GM12878 (cell line): Measurements from ENCODE around the gene SFT2D1. TPM values are rescaled to one million over a fixed set of nuclear protein-coding genes. Genes with fewer than 3 reads are reported as not detected.

Source experiments
- ATAC-seq: fragments of 200-7000 bp; cut with Tn5 transposase; 3 replicates; pipeline ENCODE4 v1.9.1; 2020; ENCODE audit warnings: mild to moderate bottlenecking, moderate library complexity
- BruUV-seq: library from RNA; stranded (reverse); fragments of 400-500 nt; replicated peaks from 2 replicates; lab custom pipeline; 2021; lab: Mats Ljungman, UMichigan
- CTCF ChIA-PET: fragments of 300-600 bp; sonication (Branson Sonifier 250); formaldehyde crosslinking; extraction: SDS; loops from one replicate; lab custom pipeline; 2021; ENCODE audit warnings: inconsistent platforms; lab: Yijun Ruan, JAX
- POLR2A ChIA-PET: fragments of 350-600 bp; formaldehyde crosslinking; extraction: SDS; loops from one replicate; lab custom pipeline; 2021; ENCODE audit warnings: inconsistent platforms; lab: Charles Lee
- RAD21 ChIA-PET: fragments of 300-600 bp; sonication (Branson Sonifier 250); formaldehyde crosslinking; loops from one replicate; lab custom pipeline; 2023; ENCODE audit warnings: antibody characterized with exemption; ENCODE audit not compliant: unreplicated experiment; lab: Charles Lee
- SMC1A ChIA-PET: fragments of 300-600 bp; sonication (Branson Sonifier 250); formaldehyde crosslinking; loops from one replicate; lab custom pipeline; 2023; ENCODE audit not compliant: unreplicated experiment, uncharacterized antibody; lab: Charles Lee
- DNase-seq: peaks from one replicate; pipeline ENCODE4 v3.0.0-alpha.2; 2011; ENCODE audit warnings: low read depth, low spot score
- FAIRE-seq: peaks from 3 replicates; lab custom pipeline; 2011; peaks lifted over from hg19 to GRCh38; lab: Jason Lieb, UNC
- H2AFZ ChIP-seq: 2 replicates; pipeline ENCODE4 v1.6.0; 2011; ENCODE audit warnings: low read depth, low read length, control low read depth; ENCODE audit not compliant: control insufficient read depth
- H3K27ac ChIP-seq: 2 replicates; pipeline ENCODE4 v1.5.1; 2011; ENCODE audit warnings: control low read depth; ENCODE audit not compliant: control insufficient read depth, insufficient read depth
- H3K27me3 ChIP-seq, 2 experiments: replicated peaks in 1 of 2; 2 replicates each; pipeline versions ENCODE4 v1.6.0 to v1.6.1; 2011; ENCODE audit warnings: low read length in 1 of 2; ENCODE audit not compliant: control insufficient read depth in 2 of 2, insufficient read depth in 2 of 2
- H3K36me3 ChIP-seq, 2 experiments: 2 replicates each; pipeline ENCODE4 v1.5.1; 2011; ENCODE audit warnings: low read length in 1 of 2; ENCODE audit not compliant: control insufficient read depth in 2 of 2, insufficient read depth in 2 of 2
- H3K4me1 ChIP-seq: 2 replicates; pipeline ENCODE4 v1.6.1; 2011; ENCODE audit warnings: mild to moderate bottlenecking, low read length, moderate library complexity, mixed read lengths; ENCODE audit not compliant: control insufficient read depth, insufficient read depth
- H3K4me2 ChIP-seq: 2 replicates; pipeline ENCODE4 v1.6.0; 2011; ENCODE audit warnings: control low read depth; ENCODE audit not compliant: control insufficient read depth, insufficient read depth
- H3K4me3 ChIP-seq: fragments of 200-600 bp; sonication (generic); 2 replicates; pipeline ENCODE4 v1.5.1; 2016
- H3K79me2 ChIP-seq: 2 replicates; pipeline ENCODE4 v1.6.0; 2011; ENCODE audit warnings: low read length; ENCODE audit not compliant: control insufficient read depth, insufficient read depth
- H3K9ac ChIP-seq: 2 replicates; pipeline ENCODE4 v1.8.0; 2011; ENCODE audit warnings: low read length, control low read depth, mixed read lengths; ENCODE audit not compliant: control insufficient read depth, insufficient read depth
- H3K9me3 ChIP-seq: replicated peaks from 3 replicates; pipeline ENCODE4 v1.5.1; 2011; ENCODE audit warnings: mild to moderate bottlenecking, low read length; ENCODE audit not compliant: control insufficient read depth, insufficient read depth
- H4K20me1 ChIP-seq: 2 replicates; pipeline ENCODE4 v1.6.0; 2011; ENCODE audit not compliant: control insufficient read depth, insufficient read depth
- CBX3 ChIP-seq: fragments of 200-600 bp; sonication (generic); IDR thresholded peaks from 2 replicates; pipeline ENCODE4 v1.6.1; 2016; ENCODE audit warnings: low read depth, borderline replicate concordance
- CEBPB ChIP-seq, 2 experiments: fragments of 150-350 bp in 1 of 2; IDR thresholded peaks; 2 replicates each; pipeline ENCODE4 v1.6.1; 2012 to 2014; ENCODE audit warnings: low read depth in 2 of 2, low read length in 2 of 2, borderline replicate concordance in 1 of 2, inconsistent platforms in 1 of 2
- FOS ChIP-seq: IDR thresholded peaks from 3 replicates; pipeline ENCODE4 v1.6.1; 2011; ENCODE audit warnings: borderline replicate concordance; ENCODE audit not compliant: insufficient read length; ENCODE audit errors: extremely low read depth
- GABPA ChIP-seq: IDR thresholded peaks from 2 replicates; pipeline ENCODE4 v1.6.1; 2014; ENCODE audit warnings: antibody characterized with exemption, low read depth, mild to moderate bottlenecking, inconsistent platforms
- HDGF ChIP-seq: fragments of 450-650 bp; IDR thresholded peaks from 2 replicates; pipeline ENCODE4 v1.6.1; 2016; ENCODE audit warnings: antibody characterized with exemption
- JUND ChIP-seq: IDR thresholded peaks from 2 replicates; pipeline ENCODE4 v1.6.1; 2012; ENCODE audit warnings: low read depth, mild to moderate bottlenecking, low read length, improper control_type of control experiment, moderate library complexity
- KAT2A ChIP-seq: conservative IDR thresholded peaks from 2 replicates; pipeline ENCODE4 v1.6.1; 2011; ENCODE audit warnings: low read depth, low read length; ENCODE audit not compliant: control insufficient read depth
- STAT1 ChIP-seq: fragments of 450-650 bp; conservative IDR thresholded peaks from 2 replicates; pipeline ENCODE4 v1.6.1; 2014; ENCODE audit warnings: antibody characterized with exemption, mild to moderate bottlenecking
- USF2 ChIP-seq: IDR thresholded peaks from 2 replicates; pipeline ENCODE4 v1.6.1; 2011; ENCODE audit warnings: low read depth, low read length, improper control_type of control experiment, borderline replicate concordance
- WGBS: methylation state at CpG from one replicate; pipeline ENCODE4 v1.1.6; 2016; ENCODE audit warnings: low lambda C conversion rate; ENCODE audit not compliant: insufficient replicate concordance, insufficient coverage; ENCODE audit errors: missing lambda C conversion rate; 5-methylcytosine and 5-hydroxymethylcytosine counted together
- in situ Hi-C: fragments of 300-500 bp; cut with MboI; formaldehyde crosslinking; loops from 9 replicates; pipeline ENCODE4 v1.14.3; 2018; ENCODE audit warnings: mixed read lengths
- intact Hi-C: fragments of 100-400 bp; cut with micrococcal nuclease; formaldehyde crosslinking; loops from one replicate; pipeline ENCODE4 v1.14.2; 2022; ENCODE audit not compliant: unreplicated experiment
- polyA plus RNA-seq, 11 experiments: library from polyadenylated mRNA; depleted of rRNA in 4 of 11; unstranded in 6 of 11; stranded (reverse) in 5 of 11; fragments of >200 nt; fragmentation: Nextera tagmentation in 4 of 11; fragmentation: Illumina TruSeq in 1 of 11; extraction: Ambion mirVana in 4 of 11; extraction: Trizol in 1 of 11; gene quantifications; 1 replicate in 1 of 11; 2 replicates in 10 of 11; pipeline versions ENCODE4 v1.2.1 to v1.2.3, GENCODE V29; 2011 to 2016; ENCODE audit warnings: inconsistent platforms in 2 of 11, missing spikeins in 2 of 11, low read depth in 1 of 11
- total RNA-seq, 4 experiments: library from RNA; depleted of rRNA in 3 of 4; stranded (reverse); fragments of >200 nt in 3 of 4; fragmentation: Illumina TruSeq in 1 of 4; extraction: Trizol in 1 of 4; gene quantifications; 2 replicates each; pipeline versions ENCODE4 v1.2.1 to v1.2.3, GENCODE V29; 2013 to 2021
- TF ChIP-seq, protein P1 (sequence below), 3 experiments: IDR thresholded peaks in 2 of 3; conservative IDR thresholded peaks in 1 of 3; 2 replicates each; pipeline ENCODE4 v1.5.1; 2011; ENCODE audit warnings: low read depth in 3 of 3, low read length in 3 of 3, mild to moderate bottlenecking in 3 of 3, control low read depth in 2 of 3, moderate library complexity in 2 of 3, inconsistent platforms in 1 of 3, mixed read lengths in 1 of 3; ENCODE audit not compliant: control insufficient read depth in 2 of 3, insufficient read depth in 1 of 3; ENCODE audit errors: extremely low read depth in 1 of 3

The SFT2D1 gene
- total and polyA plus RNA-seq, 10 of the 15 experiments (the other 5 are each of a cell fraction or from before 2014, with no cell fraction given): 69.5 to 281 (median 124) TPM

DNA sequence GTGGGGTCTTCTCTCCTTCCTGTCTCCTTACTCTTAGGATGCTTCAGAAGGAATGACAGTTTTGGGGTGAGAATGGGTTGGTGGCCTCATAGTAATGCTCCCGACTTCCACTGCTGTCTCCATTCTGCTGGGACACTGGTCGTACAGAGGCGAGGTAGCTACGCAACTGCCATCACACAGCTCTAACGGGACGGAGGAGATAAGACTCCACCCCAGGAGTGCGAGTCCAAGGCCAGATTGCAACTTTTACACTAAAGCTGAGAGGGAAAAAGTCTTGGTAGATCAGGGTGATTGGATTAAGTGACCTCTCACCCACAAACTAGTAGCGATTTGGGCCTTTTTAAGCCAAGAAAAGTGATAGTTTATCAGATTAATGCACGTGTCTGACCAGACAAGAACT lies 32.4 kb downstream of the SFT2D1 start:
- WGBS: 85% methylated on average over 9 of the region's 9 CpGs
- intact Hi-C loops: no loop called here
- Histone ChIP-seq H3K79me2 (peaks cover 5% of the 10 kb centered on the region), H3K4me2 (no peak overlapping the region), H3K4me3 (no peak overlapping the region), H3K9me3 (no peaks in the 10 kb centered on the region), H3K27ac (no peak overlapping the region), H3K4me1 (no peaks in the 10 kb centered on the region), H2AFZ (no peak overlapping the region), H3K36me3 (no peaks in the 10 kb centered on the region), H3K27me3 (no peaks in the 10 kb centered on the region; a peak in 2 of 4 replicates), H3K9ac (no peak overlapping the region)
- ChIA-PET CTCF (interaction anchor here (0.9 to 11.5 kb wide), 9 partner anchors 11 to 90 kb away, joined by 3 to 317 read pairs (median 9); no protein-coding TSS in a partner anchor), RAD21 (interaction anchor here (0.8 to 6.7 kb wide), 8 partner anchors 16 to 95 kb away, joined by 3 to 165 read pairs (median 13); partner anchors contain the start of gene SFT2D1), POLR2A (interaction anchor here (0.9 to 1.6 kb wide), 5 partner anchors 24 to 88 kb away, joined by 4 to 6 read pairs (median 5); no protein-coding TSS in a partner anchor)
- no peak for ATAC-seq
- DNase-seq: no peak
- no peak for FAIRE-seq
- BruUV-seq: no TSS peak
- TF ChIP-seq GABPA (no peak), JUND (no peak), KAT2A (no peak), USF2 (no peak), STAT1 (no peak), HDGF (no peak), CEBPB (IDR thresholded peaks at IDR 0.05; ENCODE audit: borderline replicate concordance in 1 of 2, low read depth in 2 of 2, low read length in 2 of 2) (no peak), CBX3 (no peak), FOS (no peak)
- TF ChIP-seq, protein P1, sequence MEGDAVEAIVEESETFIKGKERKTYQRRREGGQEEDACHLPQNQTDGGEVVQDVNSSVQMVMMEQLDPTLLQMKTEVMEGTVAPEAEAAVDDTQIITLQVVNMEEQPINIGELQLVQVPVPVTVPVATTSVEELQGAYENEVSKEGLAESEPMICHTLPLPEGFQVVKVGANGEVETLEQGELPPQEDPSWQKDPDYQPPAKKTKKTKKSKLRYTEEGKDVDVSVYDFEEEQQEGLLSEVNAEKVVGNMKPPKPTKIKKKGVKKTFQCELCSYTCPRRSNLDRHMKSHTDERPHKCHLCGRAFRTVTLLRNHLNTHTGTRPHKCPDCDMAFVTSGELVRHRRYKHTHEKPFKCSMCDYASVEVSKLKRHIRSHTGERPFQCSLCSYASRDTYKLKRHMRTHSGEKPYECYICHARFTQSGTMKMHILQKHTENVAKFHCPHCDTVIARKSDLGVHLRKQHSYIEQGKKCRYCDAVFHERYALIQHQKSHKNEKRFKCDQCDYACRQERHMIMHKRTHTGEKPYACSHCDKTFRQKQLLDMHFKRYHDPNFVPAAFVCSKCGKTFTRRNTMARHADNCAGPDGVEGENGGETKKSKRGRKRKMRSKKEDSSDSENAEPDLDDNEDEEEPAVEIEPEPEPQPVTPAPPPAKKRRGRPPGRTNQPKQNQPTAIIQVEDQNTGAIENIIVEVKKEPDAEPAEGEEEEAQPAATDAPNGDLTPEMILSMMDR (IDR thresholded peaks at IDR 0.05 in 2 of 3, conservative IDR thresholded peaks at IDR 0.05 in 1 of 3; ENCODE audit: control insufficient read depth in 2 of 3, extremely low read depth in 1 of 3, insufficient read depth in 1 of 3, low read depth in 3 of 3, low read length in 3 of 3): no peak
- TF ChIP-seq, all 136 proteins: peak for 0
- in situ Hi-C loops: loop anchor here (5.0 kb wide), 1 partner anchor 33 kb away; no protein-coding TSS in a partner anchor
- SMC1A ChIA-PET: interaction anchor here (1.4 to 4.9 kb wide), 11 partner anchors 13 to 90 kb away, joined by 3 to 49 read pairs (median 6); no protein-coding TSS in a partner anchor
- H4K20me1 ChIP-seq: no peaks in the 10 kb centered on the region
